ENCODE measurements around the gene SEC31A.

GRCh38 chr4:82814034-82814433, 76.9 kb downstream of the SEC31A start:
- TF ChIP-seq CTCF (conservative IDR thresholded peaks at IDR 0.05) (no peak), ZFX (IDR thresholded peaks at IDR 0.05) (no peak)

All from C4-2B (cell line).